ENCODE data around the gene SNRPA1.
A peak's percentile ranks its signal among the peaks of the same experiment; 100 is the strongest.

SNRPA1 gene

DNA sequence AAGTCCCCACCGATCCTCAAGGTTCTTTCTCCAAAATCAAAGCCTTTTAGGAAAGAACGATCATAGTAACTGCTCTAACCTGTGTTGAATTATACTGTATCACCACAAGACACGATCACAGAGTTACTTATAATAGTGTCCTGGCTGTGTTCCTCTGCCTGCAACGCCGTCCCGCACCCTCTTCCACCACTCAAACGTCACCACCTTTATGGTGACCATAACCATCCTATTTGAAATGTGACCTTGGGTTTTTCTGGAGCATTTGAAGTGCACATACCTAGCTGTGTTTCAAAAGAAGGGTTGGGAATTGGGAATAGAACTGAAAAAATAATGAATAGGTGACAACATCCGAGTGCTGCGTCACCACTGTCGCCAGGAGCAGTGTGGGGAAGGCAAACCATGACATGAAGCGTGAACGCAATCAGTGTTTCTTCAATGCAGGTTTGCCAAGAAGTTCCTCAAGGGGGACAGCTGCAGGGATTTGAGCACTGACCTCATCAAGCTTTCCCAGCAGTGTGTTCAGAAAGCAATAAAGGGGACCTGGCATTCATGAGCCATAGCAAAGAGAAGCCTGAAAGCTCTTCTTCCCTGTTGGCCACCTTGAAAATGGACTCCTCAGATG lies 17.0 kb downstream of the SNRPA1 start:
- no peaks in the 10 kb centered on the region for H3K27me3 ChIP-seq (ENCODE audit: insufficient read depth, low read depth)
- peaks cover 29% of the 10 kb centered on the region for H3K4me1 ChIP-seq (ENCODE audit: low read depth, poor library complexity, severe bottlenecking)
- H3K36me3 ChIP-seq (ENCODE audit: insufficient read depth), result peaks cover 10% of the 10 kb centered on the region; the same call in 1 of the 2 replicates
- H3K79me2 ChIP-seq (ENCODE audit: insufficient read depth, low read depth), result peaks cover 21% of the 10 kb centered on the region; the same call in 1 of the 2 replicates
- H2AFZ ChIP-seq (ENCODE audit: low read depth), result no peak overlapping the region; the same call in 1 of the 2 replicates
- no peak overlapping the region for H3K4me3 ChIP-seq (IDR thresholded peaks at IDR 0.05; ENCODE audit: insufficient read depth, low read depth, low read length)
- H3K4me2 ChIP-seq, result peak overlapping the region; percentile 76
- TF ChIP-seq, protein P1, sequence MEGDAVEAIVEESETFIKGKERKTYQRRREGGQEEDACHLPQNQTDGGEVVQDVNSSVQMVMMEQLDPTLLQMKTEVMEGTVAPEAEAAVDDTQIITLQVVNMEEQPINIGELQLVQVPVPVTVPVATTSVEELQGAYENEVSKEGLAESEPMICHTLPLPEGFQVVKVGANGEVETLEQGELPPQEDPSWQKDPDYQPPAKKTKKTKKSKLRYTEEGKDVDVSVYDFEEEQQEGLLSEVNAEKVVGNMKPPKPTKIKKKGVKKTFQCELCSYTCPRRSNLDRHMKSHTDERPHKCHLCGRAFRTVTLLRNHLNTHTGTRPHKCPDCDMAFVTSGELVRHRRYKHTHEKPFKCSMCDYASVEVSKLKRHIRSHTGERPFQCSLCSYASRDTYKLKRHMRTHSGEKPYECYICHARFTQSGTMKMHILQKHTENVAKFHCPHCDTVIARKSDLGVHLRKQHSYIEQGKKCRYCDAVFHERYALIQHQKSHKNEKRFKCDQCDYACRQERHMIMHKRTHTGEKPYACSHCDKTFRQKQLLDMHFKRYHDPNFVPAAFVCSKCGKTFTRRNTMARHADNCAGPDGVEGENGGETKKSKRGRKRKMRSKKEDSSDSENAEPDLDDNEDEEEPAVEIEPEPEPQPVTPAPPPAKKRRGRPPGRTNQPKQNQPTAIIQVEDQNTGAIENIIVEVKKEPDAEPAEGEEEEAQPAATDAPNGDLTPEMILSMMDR (conservative IDR thresholded peaks at IDR 0.05; ENCODE audit: low read depth, low read length), result no peak
- H3K9ac ChIP-seq, result no peak overlapping the region
- H4K20me1 ChIP-seq (ENCODE audit: insufficient read depth), result no peaks in the 10 kb centered on the region
- H3K27ac ChIP-seq, result no peak overlapping the region

DNA sequence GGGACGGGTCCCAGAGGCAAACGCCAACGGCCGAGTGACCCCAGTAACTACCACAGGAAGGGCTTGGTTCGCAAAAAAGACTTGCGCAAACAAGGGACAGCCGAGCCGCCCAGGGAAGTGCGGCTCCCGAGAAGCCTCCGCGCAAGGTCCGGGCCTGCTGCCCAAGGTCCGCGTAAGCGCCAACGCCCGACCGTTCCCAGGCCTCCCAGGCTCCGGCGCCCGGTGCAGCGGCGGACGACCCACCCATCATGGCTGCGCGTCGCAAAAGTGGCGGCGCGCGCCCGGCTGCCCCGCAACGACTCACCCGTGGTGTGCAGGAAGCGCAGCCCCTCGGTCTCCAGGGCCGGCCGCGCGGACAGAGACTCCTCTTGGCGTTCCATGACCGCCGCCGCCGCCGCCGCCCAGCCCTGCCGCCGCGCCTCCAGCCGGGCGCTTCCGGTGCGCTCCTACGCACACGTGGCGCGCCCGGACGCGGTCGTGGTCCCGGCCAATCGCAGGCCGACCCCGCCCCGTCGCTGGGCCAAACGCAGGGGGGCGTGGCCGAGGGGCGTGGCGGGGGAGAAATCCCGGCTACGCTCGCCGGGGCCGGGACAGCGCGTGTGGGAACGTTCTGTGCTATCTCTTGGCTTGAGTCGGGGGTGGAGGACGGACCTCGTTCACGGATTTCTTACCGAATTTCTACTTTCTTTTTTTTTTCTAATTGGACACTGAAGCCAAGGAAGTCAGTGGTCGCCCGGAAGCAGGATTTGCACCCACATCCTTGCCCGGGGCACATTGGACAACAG lies 17.8 kb downstream of the SNRPA1 start, which contains the start of gene SELENOS:
TSS of gene SELENOS (minus strand) at position 448 of the 785 bp plus-strand sequence. CDS start at position 380, 68 bp downstream.
- TF ChIP-seq, protein P1 (conservative IDR thresholded peaks at IDR 0.05; ENCODE audit: low read depth, low read length), result no peak
- Histone ChIP-seq H3K27me3 (ENCODE audit: insufficient read depth, low read depth) (no peaks in the 10 kb centered on the region), H3K79me2 (ENCODE audit: insufficient read depth, low read depth) (peaks cover 23% of the 10 kb centered on the region; the same call in 1 of the 2 replicates), H3K4me3 (IDR thresholded peaks at IDR 0.05; ENCODE audit: insufficient read depth, low read depth, low read length) (no peak within 1 kb of the TSS), H4K20me1 (ENCODE audit: insufficient read depth) (no peaks in the 10 kb centered on the region), H3K4me1 (ENCODE audit: low read depth, poor library complexity, severe bottlenecking) (peaks cover 29% of the 10 kb centered on the region), H3K27ac (peak within 1 kb of the TSS; percentile 70), H2AFZ (ENCODE audit: low read depth) (peak within 1 kb of the TSS; percentile 31; the same call in 1 of the 2 replicates), H3K4me2 (peak within 1 kb of the TSS; percentile 96), H3K9ac (peak within 1 kb of the TSS; percentile 73), H3K36me3 (ENCODE audit: insufficient read depth) (peaks cover 12% of the 10 kb centered on the region; the same call in 1 of the 2 replicates)

DNA sequence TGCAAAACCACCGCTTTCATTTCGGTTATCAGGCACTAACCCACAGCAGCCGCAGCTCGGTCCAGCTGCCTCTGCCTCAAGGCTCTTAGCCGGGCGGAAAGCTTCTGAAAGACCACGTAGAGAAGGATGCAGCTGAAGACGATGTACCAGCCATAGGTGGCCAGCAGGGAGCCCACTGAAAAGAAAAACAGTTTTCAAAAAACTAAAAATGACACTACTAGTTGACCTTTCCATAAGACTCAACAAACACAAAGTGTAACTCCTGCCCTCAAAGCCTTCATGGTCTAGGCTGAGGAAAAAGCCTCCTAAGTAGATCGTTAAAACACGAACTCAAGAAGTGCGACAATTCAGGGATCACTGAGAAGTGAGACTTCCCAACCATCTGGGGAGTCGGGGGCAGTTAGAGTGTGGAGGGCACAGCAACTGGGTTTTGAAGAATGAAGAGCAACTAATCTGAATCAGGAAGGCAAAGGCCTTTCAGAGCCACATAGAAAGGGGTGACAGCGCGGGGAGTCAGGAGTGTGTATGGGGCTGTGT lies 18.5 kb downstream of the SNRPA1 start:
- Histone ChIP-seq H3K27me3 (ENCODE audit: insufficient read depth, low read depth) (no peaks in the 10 kb centered on the region), H3K79me2 (ENCODE audit: insufficient read depth, low read depth) (peaks cover 23% of the 10 kb centered on the region; the same call in 1 of the 2 replicates), H3K27ac (peak overlapping the region; percentile 70), H4K20me1 (ENCODE audit: insufficient read depth) (no peaks in the 10 kb centered on the region), H3K4me3 (IDR thresholded peaks at IDR 0.05; ENCODE audit: insufficient read depth, low read depth, low read length) (no peak overlapping the region), H3K4me1 (ENCODE audit: low read depth, poor library complexity, severe bottlenecking) (peaks cover 29% of the 10 kb centered on the region), H2AFZ (ENCODE audit: low read depth) (peak overlapping the region; percentile 31; the same call in 1 of the 2 replicates), H3K4me2 (peak overlapping the region; percentile 96), H3K36me3 (ENCODE audit: insufficient read depth) (peaks cover 18% of the 10 kb centered on the region; the same call in 1 of the 2 replicates), H3K9ac (peak overlapping the region; percentile 73)
- TF ChIP-seq, protein P1 (conservative IDR thresholded peaks at IDR 0.05; ENCODE audit: low read depth, low read length), result peak; percentile 60

DNA sequence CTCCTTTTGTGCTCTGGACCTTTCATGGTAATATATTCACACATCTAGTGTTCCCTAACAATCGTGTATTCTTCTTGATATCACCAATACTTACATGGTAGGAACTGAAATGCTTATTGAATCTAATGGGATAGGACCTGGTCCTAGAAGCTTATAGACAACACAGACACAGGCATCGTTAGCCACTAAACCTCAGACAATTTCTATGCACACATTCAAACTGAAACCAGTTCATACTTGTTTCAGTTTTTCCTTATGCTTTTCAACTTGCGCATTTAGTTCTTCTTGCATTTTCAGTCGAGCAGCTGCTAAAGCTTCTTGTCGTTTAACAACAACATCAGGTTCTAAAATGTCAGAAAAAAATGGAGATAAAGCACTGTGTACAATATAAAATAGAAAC lies 20.0 kb downstream of the SNRPA1 start:
- TF ChIP-seq, protein P1 (conservative IDR thresholded peaks at IDR 0.05; ENCODE audit: low read depth, low read length), result no peak
- Histone ChIP-seq H3K9ac (peak overlapping the region; percentile 3; the same call in 1 of the 2 replicates), H4K20me1 (ENCODE audit: insufficient read depth) (no peaks in the 10 kb centered on the region), H3K4me3 (IDR thresholded peaks at IDR 0.05; ENCODE audit: insufficient read depth, low read depth, low read length) (no peak overlapping the region), H3K4me1 (ENCODE audit: low read depth, poor library complexity, severe bottlenecking) (peaks cover 29% of the 10 kb centered on the region), H3K4me2 (peak overlapping the region; percentile 96), H3K79me2 (ENCODE audit: insufficient read depth, low read depth) (peaks cover 23% of the 10 kb centered on the region; the same call in 1 of the 2 replicates), H3K36me3 (ENCODE audit: insufficient read depth) (peaks cover 24% of the 10 kb centered on the region; the same call in 1 of the 2 replicates), H3K27me3 (ENCODE audit: insufficient read depth, low read depth) (no peaks in the 10 kb centered on the region), H2AFZ (ENCODE audit: low read depth) (no peak overlapping the region), H3K27ac (peak overlapping the region; percentile 70)
